Endothelial cell of umbilical vein (primary cell): ENCODE results near the gene PKD2L2. TPM values are rescaled to one million over a fixed set of nuclear protein-coding genes. Genes with fewer than 3 reads are reported as not detected.

Source experiments
- BruUV-seq: library from RNA; stranded (reverse); fragments of 400-500 nt; replicated peaks from 2 replicates; lab custom pipeline; 2021; lab: Mats Ljungman, UMichigan
- CTCF ChIA-PET: fragments of 300-600, 350-600 bp; sonication (Branson Sonifier 250); formaldehyde crosslinking; loops from one replicate; lab custom pipeline; 2021; ENCODE audit warnings: antibody characterized with exemption, inconsistent platforms; lab: Charles Lee
- POLR2A ChIA-PET: fragments of 300-600, 350-600 bp; sonication (Branson Sonifier 250); formaldehyde crosslinking; loops from one replicate; lab custom pipeline; 2021; ENCODE audit warnings: antibody characterized with exemption, inconsistent platforms; lab: Charles Lee
- DNase-seq: peaks from one replicate; pipeline ENCODE4 v3.0.0-alpha.2; 2011; ENCODE audit warnings: low read depth, low spot score
- FAIRE-seq: peaks from 2 replicates; lab custom pipeline; 2011; peaks lifted over from hg19 to GRCh38; lab: Jason Lieb, UNC
- H2AFZ ChIP-seq: 2 replicates; pipeline ENCODE4 v1.6.0; 2012; ENCODE audit warnings: low read depth, low read length, control low read depth, inconsistent platforms
- H3K27ac ChIP-seq: 2 replicates; pipeline ENCODE4 v1.5.1; 2011; ENCODE audit warnings: low read depth, mild to moderate bottlenecking, control low read depth, low read length, moderate library complexity; ENCODE audit not compliant: insufficient read depth
- H3K27me3 ChIP-seq, 2 experiments: 2 replicates each; pipeline versions ENCODE4 v1.6.0 to v1.6.1; 2011; ENCODE audit warnings: low read length in 2 of 2, mixed read lengths in 1 of 2; ENCODE audit not compliant: control insufficient read depth in 2 of 2, insufficient read depth in 2 of 2
- H3K36me3 ChIP-seq, 2 experiments: 2 replicates in 1 of 2; 3 replicates in 1 of 2; pipeline ENCODE4 v1.5.1; 2011; ENCODE audit warnings: low read length in 2 of 2, mild to moderate bottlenecking in 1 of 2, moderate library complexity in 1 of 2; ENCODE audit not compliant: control insufficient read depth in 2 of 2, insufficient read depth in 2 of 2; ENCODE audit errors: extremely low read depth in 1 of 2
- H3K4me1 ChIP-seq: 3 replicates; pipeline ENCODE4 v1.5.1; 2011; ENCODE audit warnings: mild to moderate bottlenecking, low read length; ENCODE audit not compliant: control insufficient read depth, insufficient read depth; ENCODE audit errors: extremely low read depth
- H3K4me2 ChIP-seq: 2 replicates; pipeline ENCODE4 v1.6.1; 2011; ENCODE audit warnings: low read length, control low read depth, mixed read lengths; ENCODE audit not compliant: insufficient read depth
- H3K4me3 ChIP-seq, 3 experiments: fragments of 200-600 bp in 1 of 3; sonication (generic), shearing (Covaris generic) in 1 of 3; replicated peaks in 1 of 3; 2 replicates each; pipeline ENCODE4 v1.5.1; 2011 to 2016; ENCODE audit warnings: control low read depth in 3 of 3, low read length in 3 of 3, mild to moderate bottlenecking in 2 of 3, inconsistent platforms in 1 of 3, low read depth in 1 of 3, moderate library complexity in 1 of 3; ENCODE audit not compliant: insufficient read depth in 1 of 3
- H3K79me2 ChIP-seq: 2 replicates; pipeline ENCODE4 v1.6.0; 2012; ENCODE audit warnings: low read length, inconsistent platforms; ENCODE audit not compliant: control insufficient read depth, insufficient read depth
- H3K9ac ChIP-seq: replicated peaks from 2 replicates; pipeline ENCODE3; 2011; ENCODE audit warnings: low read length, control low read depth; ENCODE audit not compliant: insufficient read depth; ENCODE audit errors: extremely low read depth
- H3K9me1 ChIP-seq: replicated peaks from 3 replicates; pipeline ENCODE4 v1.6.0; 2011; ENCODE audit warnings: mild to moderate bottlenecking, low read length; ENCODE audit not compliant: control insufficient read depth, insufficient read depth; ENCODE audit errors: extremely low read depth
- H3K9me3 ChIP-seq: replicated peaks from 2 replicates; pipeline ENCODE4 v1.5.1; 2012; ENCODE audit warnings: low read length, inconsistent platforms; ENCODE audit not compliant: control insufficient read depth, insufficient read depth
- H4K20me1 ChIP-seq: replicated peaks from 2 replicates; pipeline ENCODE3; 2011; ENCODE audit warnings: mild to moderate bottlenecking, low read length; ENCODE audit not compliant: control insufficient read depth, insufficient read depth; ENCODE audit errors: extremely low read depth
- CTCF ChIP-seq, 2 donors: IDR thresholded peaks; 1 replicate in 1 of 2; 2 replicates in 1 of 2; pipeline ENCODE4 v1.5.1; 2011; ENCODE audit warnings: low read length in 2 of 2, mild to moderate bottlenecking in 2 of 2, moderate library complexity in 2 of 2, control low read depth in 1 of 2, inconsistent platforms in 1 of 2, low read depth in 1 of 2; ENCODE audit not compliant: insufficient read depth in 1 of 2; ENCODE audit errors: extremely low read depth in 1 of 2
- EZH2 ChIP-seq: IDR thresholded peaks from 2 replicates; pipeline ENCODE4 v1.6.1; 2012; ENCODE audit warnings: borderline replicate concordance, low read depth, mild to moderate bottlenecking, moderate library complexity, low read length, inconsistent platforms; ENCODE audit not compliant: severe bottlenecking
- FOS ChIP-seq: IDR thresholded peaks from 2 replicates; pipeline ENCODE4 v1.6.1; 2011; ENCODE audit warnings: mild to moderate bottlenecking, low read length, moderate library complexity, borderline replicate concordance; ENCODE audit not compliant: insufficient read depth
- GATA2 ChIP-seq: IDR thresholded peaks from 2 replicates; pipeline ENCODE4 v1.7.0; 2011; ENCODE audit warnings: low read depth, mild to moderate bottlenecking, moderate library complexity, mixed read lengths, low read length; ENCODE audit not compliant: insufficient read length, insufficient read depth
- JUN ChIP-seq: IDR thresholded peaks from 2 replicates; pipeline ENCODE4 v1.6.1; 2011; ENCODE audit warnings: borderline replicate concordance, low read depth; ENCODE audit not compliant: insufficient read length, insufficient read depth
- MAX ChIP-seq: IDR thresholded peaks from 2 replicates; pipeline ENCODE4 v1.6.1; 2011; ENCODE audit not compliant: insufficient read depth, insufficient read length
- MYC ChIP-seq: IDR thresholded peaks from one replicate; pipeline ENCODE4 v1.6.1; 2011; ENCODE audit warnings: mild to moderate bottlenecking, low read depth, low read length
- POLR2A ChIP-seq: IDR thresholded peaks from 2 replicates; pipeline ENCODE4 v1.6.1; 2012; ENCODE audit warnings: low read depth, mild to moderate bottlenecking, control low read depth, low read length
- POLR2AphosphoS5 ChIP-seq: IDR thresholded peaks from 2 replicates; pipeline ENCODE4 v1.6.1; 2012; ENCODE audit warnings: low read depth, mild to moderate bottlenecking, control low read depth, low read length, moderate library complexity; ENCODE audit not compliant: insufficient read depth
- dilution Hi-C: fragments of 300-500 bp; cut with MboI; formaldehyde crosslinking; loops from one replicate; pipeline ENCODE4 v1.15.0; 2019; ENCODE audit warnings: low sequenced_read_pairs; ENCODE audit not compliant: extremely low pct_ligation_motif_present
- intact Hi-C: fragments of 100-400 bp; cut with micrococcal nuclease; formaldehyde crosslinking; loops from one replicate; pipeline ENCODE4 v1.10.0; 2022
- polyA plus RNA-seq, 4 experiments: library from polyadenylated mRNA; depleted of rRNA in 3 of 4; stranded (reverse) in 3 of 4; unstranded in 1 of 4; fragments of >200 nt; gene quantifications; 2 replicates each; pipeline versions ENCODE4 v1.2.1 to v1.2.3, GENCODE V29; 2011 to 2012; ENCODE audit warnings: missing spikeins in 1 of 4
- total RNA-seq: library from RNA; stranded (reverse); gene quantifications from 2 replicates; pipeline ENCODE4 v1.2.3, GENCODE V29; 2021

Gene PKD2L2
- total and polyA plus RNA-seq, 2 donors (not counting 3 experiments of a cell fraction or from before 2014, with no cell fraction given) = not detected

GRCh38 chr5:137914758-137915157, 25.5 kb downstream of the PKD2L2 start:
- POLR2A ChIA-PET = no interaction called here
- Histone ChIP-seq H2AFZ (no peak overlapping the region), H3K36me3 (no peaks in the 10 kb centered on the region), H3K4me3 (no peak overlapping the region), H3K79me2 (no peaks in the 10 kb centered on the region), H3K4me1 (no peaks in the 10 kb centered on the region), H3K4me2 (no peak overlapping the region), H3K9ac (no peak overlapping the region), H3K9me3 (no peaks in the 10 kb centered on the region), H3K9me1 (no peaks in the 10 kb centered on the region), H3K27ac (no peak overlapping the region), H4K20me1 (no peaks in the 10 kb centered on the region), H3K27me3 (no peaks in the 10 kb centered on the region)
- DNase-seq (no peak), FAIRE-seq (no peak)
- BruUV-seq = no TSS peak
- CTCF ChIA-PET = no interaction called here
- no peak for TF ChIP-seq EZH2
- no peak for TF ChIP-seq GATA2
- no peak for TF ChIP-seq FOS
- no peak for TF ChIP-seq POLR2AphosphoS5
- TF ChIP-seq CTCF (IDR thresholded peaks at IDR 0.05; ENCODE audit: extremely low read depth in 1 of 2, insufficient read depth in 1 of 2, low read depth in 1 of 2, low read length in 2 of 2) = no peak
- no peak for TF ChIP-seq POLR2A
- no peak for TF ChIP-seq MYC
- TF ChIP-seq MAX = no peak
- TF ChIP-seq JUN = no peak
- dilution Hi-C loops (no loop called here), intact Hi-C loops (no loop called here)
